DOHH2 (cell line): ENCODE measurements around the gene CCNL1.

Source experiments
- EZH2phosphoT487 ChIP-seq: fragments of 200-600 bp; sonication (generic); IDR thresholded peaks from 2 replicates; pipeline ENCODE4 v1.6.1; 2017; ENCODE audit warnings: borderline replicate concordance, mild to moderate bottlenecking, antibody characterized with exemption, low read length, moderate library complexity, mixed read lengths
- TF ChIP-seq, protein P1 (sequence below): fragments of 200-600 bp; sonication (generic); IDR thresholded peaks from one replicate; pipeline ENCODE4 v1.5.1; 2014; ENCODE audit warnings: antibody characterized with exemption, mild to moderate bottlenecking, low read depth, low read length; ENCODE audit not compliant: poor library complexity, severe bottlenecking

DNA sequence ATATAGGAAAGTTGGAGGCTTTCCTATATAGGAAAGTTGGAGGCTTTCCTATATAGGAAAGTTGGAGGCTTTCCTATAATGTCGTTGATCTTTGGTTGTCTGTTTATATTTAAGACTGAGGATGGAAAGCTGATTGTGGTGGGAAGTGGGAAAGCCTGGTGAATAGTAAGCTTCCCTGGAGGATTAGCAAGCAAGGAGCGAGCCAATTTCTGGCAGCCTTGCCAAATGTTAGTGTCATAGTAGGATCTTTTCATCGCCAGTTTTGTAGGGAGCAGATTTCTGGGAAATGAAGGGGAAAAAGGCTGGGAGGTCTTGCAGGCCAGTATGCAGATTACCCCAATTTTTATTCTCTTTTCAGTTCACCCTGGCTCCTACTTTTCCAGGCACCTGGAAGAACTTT, 39.9 kb upstream of the CCNL1 start:
- TF ChIP-seq, protein P1, sequence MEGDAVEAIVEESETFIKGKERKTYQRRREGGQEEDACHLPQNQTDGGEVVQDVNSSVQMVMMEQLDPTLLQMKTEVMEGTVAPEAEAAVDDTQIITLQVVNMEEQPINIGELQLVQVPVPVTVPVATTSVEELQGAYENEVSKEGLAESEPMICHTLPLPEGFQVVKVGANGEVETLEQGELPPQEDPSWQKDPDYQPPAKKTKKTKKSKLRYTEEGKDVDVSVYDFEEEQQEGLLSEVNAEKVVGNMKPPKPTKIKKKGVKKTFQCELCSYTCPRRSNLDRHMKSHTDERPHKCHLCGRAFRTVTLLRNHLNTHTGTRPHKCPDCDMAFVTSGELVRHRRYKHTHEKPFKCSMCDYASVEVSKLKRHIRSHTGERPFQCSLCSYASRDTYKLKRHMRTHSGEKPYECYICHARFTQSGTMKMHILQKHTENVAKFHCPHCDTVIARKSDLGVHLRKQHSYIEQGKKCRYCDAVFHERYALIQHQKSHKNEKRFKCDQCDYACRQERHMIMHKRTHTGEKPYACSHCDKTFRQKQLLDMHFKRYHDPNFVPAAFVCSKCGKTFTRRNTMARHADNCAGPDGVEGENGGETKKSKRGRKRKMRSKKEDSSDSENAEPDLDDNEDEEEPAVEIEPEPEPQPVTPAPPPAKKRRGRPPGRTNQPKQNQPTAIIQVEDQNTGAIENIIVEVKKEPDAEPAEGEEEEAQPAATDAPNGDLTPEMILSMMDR = no peak
- no peak for TF ChIP-seq EZH2phosphoT487
